Smooth muscle cell (in vitro differentiated cells): ENCODE measurements around the gene FAM241A. TPM values are rescaled to one million over a fixed set of nuclear protein-coding genes. Genes with fewer than 3 reads are reported as not detected.
"Not testable (repeated sequence)": the region's sequence is repeated elsewhere in the genome, so short reads cannot be mapped to it uniquely, and the experiment has no call there.

ENCODE experiments used
- DNase-seq: peaks from one replicate; lab custom pipeline; 2025; ENCODE audit not compliant: unreplicated experiment; lab: John Stamatoyannopoulos, UW
- H2AFZ ChIP-seq: fragments of 200-600 bp; sonication (generic); 2 replicates; pipeline ENCODE4 v1.6.0; 2016; ENCODE audit warnings: antibody characterized with exemption, low read depth, mild to moderate bottlenecking
- H3F3A ChIP-seq: fragments of 200-600 bp; sonication (generic); 2 replicates; pipeline ENCODE4 v1.6.0; 2017; ENCODE audit warnings: antibody characterized with exemption, low read depth
- H3K27ac ChIP-seq: fragments of 200-600 bp; sonication (generic); 2 replicates; pipeline ENCODE4 v1.5.1; 2016; ENCODE audit warnings: low read depth, mild to moderate bottlenecking
- H3K27me3 ChIP-seq: fragments of 200-600 bp; sonication (generic); 2 replicates; pipeline ENCODE4 v1.6.1; 2016; ENCODE audit warnings: low read depth, mild to moderate bottlenecking
- H3K36me3 ChIP-seq: fragments of 200-600 bp; sonication (generic); 2 replicates; pipeline ENCODE4 v1.5.1; 2016; ENCODE audit warnings: low read depth
- H3K4me1 ChIP-seq: fragments of 200-600 bp; sonication (generic); 2 replicates; pipeline ENCODE4 v1.5.1; 2016; ENCODE audit warnings: low read depth
- H3K4me2 ChIP-seq: fragments of 200-600 bp; sonication (generic); 2 replicates; pipeline ENCODE4 v1.6.0; 2016; ENCODE audit warnings: mild to moderate bottlenecking
- H3K4me3 ChIP-seq: fragments of 200-600 bp; sonication (generic); 2 replicates; pipeline ENCODE4 v1.5.1; 2016; ENCODE audit warnings: mild to moderate bottlenecking
- H3K79me2 ChIP-seq: fragments of 200-600 bp; sonication (generic); 2 replicates; pipeline ENCODE4 v1.6.0; 2016; ENCODE audit warnings: low read depth, mild to moderate bottlenecking
- H3K9ac ChIP-seq: fragments of 200-600 bp; sonication (generic); 2 replicates; pipeline ENCODE4 v1.6.0; 2016; ENCODE audit warnings: low read depth
- H3K9me3 ChIP-seq: fragments of 200-600 bp; sonication (generic); replicated peaks from 2 replicates; pipeline ENCODE4 v1.5.1; 2016; ENCODE audit warnings: low read depth
- H4K20me1 ChIP-seq: fragments of 200-600 bp; sonication (generic); 2 replicates; pipeline ENCODE4 v1.6.0; 2016; ENCODE audit warnings: low read depth
- CTCF ChIP-seq: fragments of 200-600 bp; sonication (generic); IDR thresholded peaks from 2 replicates; pipeline ENCODE4 v1.5.1; 2017; ENCODE audit warnings: borderline replicate concordance, mild to moderate bottlenecking, antibody characterized with exemption; ENCODE audit not compliant: insufficient read depth, poor library complexity, severe bottlenecking
- WGBS: methylation state at CpG from one replicate; pipeline ENCODE4 v1.1.7; 2016; ENCODE audit warnings: low lambda C conversion rate; 5-methylcytosine and 5-hydroxymethylcytosine counted together
- polyA plus RNA-seq: library from polyadenylated mRNA; unstranded; fragments of >200 nt; fragmentation: Nextera tagmentation; extraction: Ambion mirVana; gene quantifications from 2 replicates; pipeline ENCODE4 v1.2.1, GENCODE V29; 2016
- total RNA-seq: library from RNA; depleted of rRNA; stranded (reverse); fragments of >200 nt; gene quantifications from 2 replicates; pipeline ENCODE4 v1.2.3, GENCODE V29; 2014

FAM241A gene
- total and polyA plus RNA-seq, 2 experiments from 2014 or later, result 0.19 to 0.27 TPM

- Histone ChIP-seq H3K4me2 (no peak overlapping the region), H3K4me1 (no peaks in the 10 kb centered on the region), H3K36me3 (no peaks in the 10 kb centered on the region), H3K27me3 (no peaks in the 10 kb centered on the region), H3K4me3 (no peak overlapping the region), H3K9ac (no peak overlapping the region), H4K20me1 (no peaks in the 10 kb centered on the region), H3K27ac (no peak overlapping the region), H3K79me2 (no peaks in the 10 kb centered on the region), H2AFZ (no peak overlapping the region), H3F3A (no peaks in the 10 kb centered on the region), H3K9me3 (no peaks in the 10 kb centered on the region)
- TF ChIP-seq CTCF, result no peak
- 83% methylated on average over 2 of the region's 2 CpGs for WGBS
- no peak for DNase-seq
Observed at GRCh38 chr4:112206431-112206830, 61.2 kb downstream of the FAM241A start.

GRCh38 chr4:112208137-112209095 is 63.2 kb downstream of the FAM241A start:
- not testable (repeated sequence) for H3K4me3 ChIP-seq, H3K79me2 ChIP-seq, H3F3A ChIP-seq, H3K4me2 ChIP-seq, H3K9me3 ChIP-seq, H3K27me3 ChIP-seq, H3K4me1 ChIP-seq, H4K20me1 ChIP-seq, DNase-seq, H2AFZ ChIP-seq, H3K27ac ChIP-seq, H3K36me3 ChIP-seq, H3K9ac ChIP-seq
- WGBS, result 89% methylated on average over 7 of the region's 7 CpGs

GRCh38 chr4:112210777-112211176 is 65.5 kb downstream of the FAM241A start:
- no peak for DNase-seq
- no peaks in the 10 kb centered on the region for H3K9me3 ChIP-seq
- no peak for TF ChIP-seq CTCF
- H3F3A ChIP-seq, result no peaks in the 10 kb centered on the region
- H2AFZ ChIP-seq, result no peak overlapping the region
- H4K20me1 ChIP-seq, result no peaks in the 10 kb centered on the region
- 80% methylated on average over 1 of the region's 1 CpG for WGBS
- no peak overlapping the region for H3K4me2 ChIP-seq
- no peak overlapping the region for H3K4me3 ChIP-seq
- H3K79me2 ChIP-seq, result no peaks in the 10 kb centered on the region
- H3K36me3 ChIP-seq, result no peaks in the 10 kb centered on the region
- H3K4me1 ChIP-seq, result no peaks in the 10 kb centered on the region
- H3K27ac ChIP-seq, result no peak overlapping the region
- H3K27me3 ChIP-seq, result no peaks in the 10 kb centered on the region
- no peak overlapping the region for H3K9ac ChIP-seq

GRCh38 chr4:112213091-112213490 is 67.8 kb downstream of the FAM241A start:
- no peaks in the 10 kb centered on the region for H3K9me3 ChIP-seq
- WGBS, result 83% methylated on average over 2 of the region's 2 CpGs
- H3K27ac ChIP-seq, result no peak overlapping the region
- H3K9ac ChIP-seq, result no peak overlapping the region
- DNase-seq, result no peak
- H3K79me2 ChIP-seq, result no peaks in the 10 kb centered on the region
- H3F3A ChIP-seq, result no peaks in the 10 kb centered on the region
- no peaks in the 10 kb centered on the region for H3K36me3 ChIP-seq
- H3K27me3 ChIP-seq, result no peaks in the 10 kb centered on the region
- H4K20me1 ChIP-seq, result no peaks in the 10 kb centered on the region
- H3K4me2 ChIP-seq, result no peak overlapping the region
- H3K4me1 ChIP-seq, result no peaks in the 10 kb centered on the region
- H3K4me3 ChIP-seq, result no peak overlapping the region
- no peak overlapping the region for H2AFZ ChIP-seq
- TF ChIP-seq CTCF, result no peak
